GM21515 (cell line): ENCODE data around the gene PPM1K.

Experiments
- ATAC-seq: cut with Tn5 transposase; IDR thresholded peaks from one replicate; pipeline ENCODE4 v1.9.1; 2021; ENCODE audit not compliant: unreplicated experiment

The PPM1K gene

DNA sequence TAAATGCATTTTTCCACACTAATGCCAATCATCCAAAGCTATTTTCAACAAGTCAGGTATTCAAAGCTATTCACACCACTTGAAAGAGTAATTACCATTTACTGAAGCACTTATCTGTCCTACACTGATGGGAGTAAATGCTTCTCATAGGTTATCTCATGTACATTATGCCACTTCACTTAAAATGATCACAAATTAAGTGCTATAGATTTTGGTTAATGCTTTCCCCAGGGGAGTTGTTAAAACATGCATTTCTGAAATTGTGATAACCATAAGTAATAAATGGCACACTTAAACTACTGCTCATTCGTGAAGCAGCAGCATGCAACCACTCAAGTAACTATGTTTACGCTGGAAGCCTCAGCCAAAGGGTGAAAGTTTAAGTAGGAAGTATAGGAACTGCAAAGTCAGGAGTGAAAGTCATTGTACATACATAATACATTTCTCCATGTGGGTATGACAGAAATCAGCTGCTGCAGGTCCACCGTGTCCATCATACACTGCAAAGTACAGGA is 6.6 kb downstream of the PPM1K start:
- ATAC-seq = no peak

DNA sequence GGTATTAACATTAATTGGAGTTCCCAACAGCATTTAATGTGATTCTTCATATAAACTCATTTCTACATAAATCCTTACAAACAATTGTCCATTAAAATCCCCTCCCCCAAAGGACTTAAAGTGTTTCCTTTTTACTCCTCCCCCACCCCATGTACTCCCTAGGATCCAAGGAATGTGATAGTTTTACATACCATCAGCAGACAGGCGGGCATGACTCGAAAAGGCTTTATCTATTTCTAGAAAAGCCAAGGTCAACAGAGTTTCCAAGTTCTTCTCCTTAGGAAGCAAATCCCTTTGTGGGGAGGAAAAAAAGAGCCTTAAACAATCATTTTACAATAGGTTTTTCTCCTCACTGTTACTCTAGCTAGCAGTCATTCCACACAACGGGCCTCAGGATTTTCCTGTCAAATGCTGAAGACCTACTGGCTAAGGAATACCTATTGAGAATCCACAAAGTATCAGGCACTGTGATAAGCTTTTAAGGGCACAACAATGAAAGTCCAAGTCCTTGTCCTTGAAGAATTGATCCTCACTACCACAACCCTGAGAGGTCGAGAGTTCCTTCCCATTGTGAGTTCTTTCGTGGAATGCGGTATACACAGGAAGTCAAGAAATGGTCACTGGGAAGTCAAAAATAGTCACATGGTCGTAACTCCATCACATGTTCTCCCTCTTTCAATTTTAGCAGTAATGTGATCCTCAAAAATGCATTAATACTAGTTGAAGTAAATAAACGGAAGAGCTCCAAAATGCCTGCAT is 7.2 kb downstream of the PPM1K start:
- ATAC-seq = no peak

DNA sequence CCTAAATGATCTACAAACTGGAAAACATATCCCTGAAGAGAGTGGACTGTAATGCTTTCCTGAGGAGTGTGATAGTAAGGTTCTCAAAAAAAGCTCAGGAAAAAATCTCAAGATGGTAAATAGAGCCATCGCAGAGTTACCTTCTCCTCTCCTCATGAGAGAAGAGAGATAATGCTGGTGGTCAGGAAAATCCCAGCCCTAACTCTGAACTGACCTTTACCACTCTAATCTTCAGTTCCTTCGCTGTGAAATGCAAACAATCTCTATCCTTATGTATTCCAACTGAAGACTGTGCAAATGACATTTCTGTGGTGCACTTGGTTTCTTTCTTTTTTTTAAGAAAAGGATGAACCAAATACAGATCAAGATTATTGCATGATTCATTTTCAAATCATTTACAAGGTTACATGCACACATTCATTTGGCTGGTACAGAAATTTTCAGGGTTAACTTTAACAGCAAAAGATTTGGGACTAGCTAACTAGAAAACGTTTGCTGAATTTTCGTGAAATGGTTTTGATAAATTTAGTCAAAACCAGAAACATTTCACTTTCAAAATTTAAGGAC is 8.3 kb downstream of the PPM1K start:
- ATAC-seq = no peak

DNA sequence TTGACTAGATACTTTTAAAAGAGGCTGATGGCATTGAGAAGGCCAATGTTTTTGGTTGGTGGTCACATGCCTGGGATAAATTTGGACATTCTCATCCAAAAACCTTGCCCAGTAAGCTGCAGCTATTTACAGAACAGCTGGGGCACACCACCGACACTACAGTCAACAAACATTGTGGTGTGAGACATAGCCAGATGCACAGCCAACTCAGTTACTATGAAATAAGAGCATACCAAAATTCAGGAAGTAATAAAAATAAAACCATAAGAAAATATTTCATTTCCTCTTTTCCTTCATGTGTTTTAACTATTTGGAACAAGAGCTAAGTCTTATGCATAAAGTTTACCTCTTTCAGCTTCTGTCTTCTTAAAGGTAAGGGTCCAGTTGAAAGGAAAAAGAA is 8.8 kb downstream of the PPM1K start:
- ATAC-seq = peak; percentile 62

DNA sequence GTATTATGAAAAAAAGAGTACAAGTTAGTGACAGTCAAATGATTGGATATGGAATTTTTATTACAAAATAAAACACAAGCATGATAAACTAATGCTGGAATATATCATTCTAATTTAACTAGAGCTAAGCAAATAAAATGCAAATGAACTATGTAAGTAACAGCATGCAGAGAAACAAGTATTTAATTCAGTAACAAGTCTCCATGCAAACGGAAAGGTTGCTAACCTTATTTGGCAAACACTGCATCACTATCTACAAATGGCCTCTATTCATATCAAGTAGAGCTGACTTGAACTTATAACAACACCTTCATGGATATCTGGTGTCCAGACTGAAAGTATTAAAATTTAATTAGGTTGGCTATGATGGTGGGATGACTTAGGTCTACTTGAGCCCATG is 15.4 kb downstream of the PPM1K start:
- no peak for ATAC-seq

DNA sequence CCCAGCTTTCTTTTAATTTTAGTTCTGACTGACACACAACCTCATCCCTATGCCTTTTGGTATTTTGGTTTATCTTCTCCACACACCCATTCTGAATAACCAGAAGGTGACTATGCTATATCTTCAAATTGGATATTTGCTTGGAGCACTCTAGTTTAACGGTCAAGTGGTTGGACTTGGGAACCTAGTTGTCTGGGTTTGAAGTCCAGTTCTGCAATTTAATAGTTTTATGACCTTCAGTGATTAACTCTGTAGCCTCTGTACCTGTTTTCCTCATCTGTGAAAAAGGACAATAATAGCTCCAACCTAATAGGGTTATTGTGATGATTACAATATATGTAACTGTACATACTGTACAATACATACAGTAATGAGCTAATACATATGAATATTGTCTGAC is 20.0 kb downstream of the PPM1K start:
- ATAC-seq = no peak

DNA sequence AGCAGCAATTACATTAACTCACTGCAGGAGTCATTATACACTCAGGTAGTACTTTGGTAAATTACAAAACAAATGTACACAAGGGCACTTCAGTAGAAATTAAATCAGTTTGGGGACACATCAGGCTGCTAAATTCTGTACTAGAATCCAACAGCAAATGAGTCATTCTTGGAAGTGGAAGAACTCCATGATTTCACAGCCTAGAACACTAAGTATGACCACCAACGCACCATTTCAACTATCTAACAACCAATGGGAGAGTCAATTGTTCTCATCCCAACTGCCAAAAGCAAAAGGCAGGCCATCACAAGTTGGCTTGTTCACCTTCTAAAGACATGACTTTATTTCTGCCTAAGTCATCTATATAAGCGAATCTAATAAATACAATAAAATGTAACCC is 26.6 kb downstream of the PPM1K start:
- ATAC-seq = no peak

DNA sequence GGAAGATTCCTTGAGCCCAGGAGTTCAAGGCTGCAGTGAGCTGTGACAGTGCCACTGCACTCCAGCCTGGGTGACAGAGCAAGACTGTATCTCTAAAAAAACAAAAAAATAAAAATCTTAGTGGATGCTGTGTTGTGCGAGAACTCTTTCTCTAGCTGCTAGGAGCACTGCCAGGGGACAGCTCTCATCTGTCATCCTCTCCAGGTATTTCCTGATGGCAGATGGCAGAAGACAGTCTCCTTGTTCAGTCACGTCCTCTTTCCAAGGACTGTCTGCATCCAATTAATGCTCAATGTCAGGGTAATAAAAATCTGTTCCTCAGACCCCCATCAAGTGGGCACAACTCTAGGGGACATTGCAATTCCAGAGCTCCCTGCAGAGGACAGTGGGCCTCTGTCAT is 29.2 kb downstream of the PPM1K start:
- no peak for ATAC-seq

DNA sequence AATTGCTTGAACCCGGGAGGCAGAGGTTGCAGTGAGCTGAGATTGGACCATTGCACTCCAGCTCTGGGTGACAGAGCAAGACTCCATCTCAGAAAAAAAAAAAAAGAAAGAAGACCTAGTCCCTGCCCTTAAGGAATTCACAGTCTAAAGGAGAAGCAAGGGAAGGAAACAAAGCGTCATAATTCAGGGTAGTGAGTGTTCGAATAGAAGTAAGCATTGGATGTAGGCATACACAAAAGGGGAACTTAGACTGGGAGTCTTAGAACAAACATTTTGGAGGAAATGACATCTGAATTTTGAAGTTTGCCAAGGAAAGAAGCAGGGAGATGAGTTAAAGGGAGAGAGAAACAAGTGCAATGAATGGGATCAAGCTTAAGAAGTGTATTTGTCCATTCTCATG is 32.4 kb downstream of the PPM1K start:
- no peak for ATAC-seq

DNA sequence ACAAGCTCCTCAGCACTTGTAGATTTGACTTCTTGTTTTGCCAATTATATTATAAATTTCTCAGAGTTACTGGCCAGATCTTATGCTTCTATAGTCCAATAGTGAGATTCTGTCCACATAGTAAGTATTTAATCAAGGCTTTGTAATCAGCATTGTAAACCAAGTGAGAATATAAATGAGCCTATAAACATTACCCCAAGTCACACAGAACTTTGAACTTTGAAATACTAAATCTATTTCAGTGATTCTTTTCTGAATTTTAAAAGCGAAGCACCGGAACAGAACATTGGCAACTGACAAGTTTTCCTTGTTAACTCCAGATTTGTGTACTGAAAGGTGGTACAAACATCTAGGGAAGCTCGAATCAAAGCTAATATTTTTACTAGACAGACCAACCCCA is 37.2 kb downstream of the PPM1K start:
- ATAC-seq = no peak

DNA sequence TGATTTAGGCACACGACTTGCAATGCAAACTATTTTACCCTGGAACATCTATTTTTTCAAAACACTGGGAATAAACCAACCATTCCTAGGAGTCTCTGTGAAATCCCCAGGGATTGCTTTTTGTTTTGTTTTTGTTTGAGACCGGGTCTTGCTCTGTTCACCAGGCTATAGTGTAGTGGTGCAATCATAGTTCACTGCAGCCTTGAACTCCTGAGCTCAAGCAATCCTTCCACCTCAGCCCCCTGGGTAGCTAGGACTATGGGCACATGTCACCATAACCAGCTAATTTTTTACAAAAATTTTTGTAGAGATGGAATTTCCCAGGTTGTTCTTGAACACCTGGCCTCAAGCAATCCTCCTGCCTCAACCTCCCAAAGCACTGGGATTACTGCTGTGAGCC is 37.8 kb downstream of the PPM1K start:
- no peak for ATAC-seq

DNA sequence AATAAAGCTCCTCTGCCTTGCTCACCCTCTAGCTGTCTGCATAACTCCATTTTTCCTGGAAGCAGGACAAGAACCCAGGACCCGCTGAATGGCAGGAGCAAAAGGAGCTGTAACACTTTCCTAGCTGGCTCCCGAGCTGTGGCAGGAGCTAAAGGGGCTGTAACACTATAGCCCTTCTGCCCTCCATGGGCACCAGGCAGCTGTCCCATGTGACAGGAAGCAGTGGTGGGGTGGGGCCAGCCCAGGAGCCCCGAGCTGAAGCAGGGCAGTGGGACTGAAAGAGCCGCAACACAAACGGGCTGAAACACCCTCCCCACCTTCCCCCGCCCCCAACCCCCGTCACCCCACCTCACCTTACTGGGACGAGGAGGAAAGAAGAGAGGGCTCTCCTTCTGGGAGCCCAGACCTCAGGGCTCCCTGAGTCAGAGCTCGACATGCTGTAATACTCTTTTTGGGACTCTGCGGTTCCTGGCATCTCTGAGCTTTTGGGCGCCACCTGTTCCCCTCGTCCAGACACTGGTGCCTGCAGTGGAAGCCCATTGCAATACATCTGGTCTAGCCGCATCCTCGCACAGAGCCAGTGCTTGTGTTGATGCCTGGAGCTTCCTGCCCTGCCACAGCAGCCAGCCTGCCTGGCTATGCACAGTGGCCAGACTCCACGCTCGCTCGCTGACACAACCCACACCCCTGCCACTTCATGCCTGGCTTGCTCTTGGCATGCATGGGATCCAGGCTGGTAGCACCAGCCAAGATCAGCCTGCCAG is 39.4 kb downstream of the PPM1K start:
- no peak for ATAC-seq

DNA sequence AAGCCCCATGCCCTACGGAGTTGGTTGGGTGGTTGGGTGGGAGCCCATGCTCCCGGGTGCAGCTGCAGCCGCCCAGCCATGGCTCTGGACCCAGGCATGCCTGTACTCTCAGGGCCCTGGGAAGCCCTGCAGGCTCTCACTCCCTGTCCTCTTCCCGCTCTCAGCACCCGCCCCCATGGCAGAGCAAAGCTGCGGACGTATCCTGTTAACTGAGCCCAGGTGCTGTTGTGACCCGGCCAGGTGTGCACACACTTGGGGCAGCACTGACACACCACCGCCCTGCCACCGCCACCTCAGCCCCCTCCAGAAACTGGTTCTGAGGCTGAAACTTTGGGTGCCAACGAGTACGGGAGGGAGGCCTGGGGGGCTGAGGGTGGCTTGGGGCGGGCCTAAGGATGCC is 40.3 kb downstream of the PPM1K start:
- no peak for ATAC-seq

DNA sequence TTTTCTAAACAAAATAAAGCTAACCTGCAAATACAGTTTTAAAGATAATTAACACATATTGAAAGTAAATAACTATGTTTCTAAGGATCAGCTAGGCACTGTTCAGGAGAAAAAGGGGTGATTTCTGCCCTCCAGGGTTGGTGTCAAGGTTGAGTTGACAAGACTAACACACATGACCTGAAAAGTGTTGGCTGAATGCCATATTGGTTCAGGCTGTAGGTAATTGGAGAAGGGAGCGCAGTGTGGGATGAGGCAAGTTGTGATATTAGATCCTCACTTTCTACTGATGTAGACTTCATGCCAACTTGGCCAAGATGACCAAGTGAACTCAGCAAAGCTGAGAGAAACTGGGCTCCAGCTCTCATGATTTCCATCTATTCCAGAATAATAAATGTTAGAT is 42.2 kb downstream of the PPM1K start:
- no peak for ATAC-seq

DNA sequence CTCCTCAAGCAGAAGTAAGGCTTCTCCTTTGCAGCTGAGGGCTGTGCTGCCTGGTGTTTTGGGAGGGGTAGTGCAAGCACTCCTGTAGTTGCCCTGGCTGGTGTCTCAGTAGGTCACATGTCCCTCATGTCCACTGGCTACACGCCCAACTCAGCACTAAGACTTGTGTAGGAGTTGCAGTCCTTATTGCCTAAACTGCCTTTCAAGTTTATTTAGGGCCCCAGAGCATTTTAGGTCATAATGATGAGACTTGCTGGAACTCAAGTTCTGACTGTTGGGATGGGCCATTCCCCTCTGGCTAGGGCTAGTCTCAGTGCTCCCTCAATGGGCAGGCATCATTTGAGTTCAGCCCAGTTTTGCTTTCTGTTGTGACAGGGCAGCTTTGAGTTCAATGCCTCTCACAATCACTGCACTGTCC is 44.1 kb downstream of the PPM1K start:
- ATAC-seq = no peak

DNA sequence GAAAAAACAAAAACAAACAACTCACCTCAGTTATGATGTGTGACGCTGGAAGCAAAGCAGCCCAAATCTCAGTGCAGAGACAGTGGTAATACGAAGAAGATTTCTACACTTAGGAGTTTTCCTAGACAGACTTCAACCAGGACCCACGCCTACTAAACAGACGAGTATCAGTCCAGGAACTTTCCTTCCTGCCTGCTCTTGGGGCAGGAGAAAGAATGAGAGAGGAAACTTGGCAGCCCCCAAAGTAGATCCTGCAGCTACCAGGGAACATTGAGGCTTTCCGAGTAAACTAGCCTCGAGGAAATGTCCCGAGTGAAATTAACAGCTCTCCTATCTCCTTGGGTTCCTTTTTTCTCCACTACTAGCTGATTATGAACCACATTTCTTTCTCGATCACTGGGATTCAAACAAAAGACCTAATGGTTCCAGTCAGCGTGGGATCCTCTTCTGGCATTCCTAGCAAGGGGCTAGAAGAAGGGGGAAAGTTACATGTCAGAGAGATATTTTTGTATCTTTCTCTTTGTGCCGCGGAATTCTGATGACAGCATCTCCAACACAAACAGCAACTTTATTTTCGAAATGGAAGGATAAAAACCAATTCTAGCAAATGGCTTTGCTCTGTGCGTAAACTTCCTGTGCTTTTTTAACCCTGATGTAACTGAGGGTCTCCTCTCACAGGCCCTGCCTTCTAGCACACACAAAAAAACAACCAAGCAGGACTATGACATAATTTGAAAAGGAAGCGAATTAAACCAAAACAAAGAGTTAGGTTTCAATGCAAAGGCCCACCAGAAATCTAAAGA is 53.2 kb downstream of the PPM1K start:
- ATAC-seq = no peak

DNA sequence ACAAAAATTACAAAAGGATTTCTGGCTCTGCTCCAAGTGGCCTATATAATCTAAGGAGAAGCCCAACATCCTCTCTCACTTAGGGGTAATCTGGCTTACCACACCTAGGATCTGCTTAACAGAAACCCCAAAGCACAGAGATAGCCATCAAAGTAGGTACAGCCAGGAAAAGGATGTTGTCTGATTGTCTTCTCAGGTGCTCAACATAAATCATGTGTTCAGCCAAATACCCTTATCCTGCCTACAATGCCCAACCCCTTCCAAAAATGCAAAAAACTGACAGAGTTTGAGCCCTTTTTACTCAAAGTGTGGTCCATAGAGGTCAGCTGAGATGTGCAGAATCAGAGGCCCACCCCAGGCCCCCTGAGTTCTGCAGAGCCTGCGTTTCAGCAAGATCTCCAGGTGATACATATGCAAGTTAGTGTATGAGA is 53.9 kb downstream of the PPM1K start:
- ATAC-seq = no peak

DNA sequence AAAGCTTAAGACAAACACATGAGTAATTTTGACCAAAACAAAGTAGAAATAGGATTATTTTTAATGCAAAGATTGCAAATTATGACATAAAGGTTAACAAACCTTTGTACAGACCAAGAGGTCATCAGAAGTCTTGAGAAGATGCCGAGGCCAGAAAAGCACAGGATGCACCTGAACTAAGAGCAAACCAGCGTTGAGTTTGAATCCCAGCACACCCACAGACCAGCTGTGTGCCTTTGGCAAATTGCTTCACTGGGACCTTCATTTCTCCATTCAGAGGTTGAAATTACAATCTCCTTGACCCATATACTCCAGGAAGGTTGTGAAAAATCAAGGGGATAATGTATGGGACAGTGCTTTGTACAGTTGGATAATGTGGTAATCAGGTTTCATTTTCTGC is 56.6 kb downstream of the PPM1K start:
- ATAC-seq = no peak

DNA sequence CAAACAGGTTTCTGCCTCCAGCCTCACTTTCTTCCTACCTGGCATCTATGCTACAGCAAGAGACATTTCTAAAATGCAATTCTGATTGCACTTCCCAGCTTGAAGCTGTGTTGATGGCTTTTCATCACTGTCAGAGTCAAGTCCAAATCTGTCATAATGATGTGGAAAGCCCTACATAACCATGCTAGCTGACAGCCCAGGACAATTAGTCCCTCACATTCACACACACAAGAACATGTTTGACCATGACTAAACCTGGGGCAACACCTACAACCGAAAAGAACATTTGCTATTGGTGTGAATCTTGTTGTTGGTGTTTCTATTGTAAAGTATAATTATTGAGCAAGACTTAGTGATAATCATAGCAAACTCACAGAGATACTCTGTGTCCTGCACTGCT is 58.2 kb downstream of the PPM1K start:
- ATAC-seq = no peak

DNA sequence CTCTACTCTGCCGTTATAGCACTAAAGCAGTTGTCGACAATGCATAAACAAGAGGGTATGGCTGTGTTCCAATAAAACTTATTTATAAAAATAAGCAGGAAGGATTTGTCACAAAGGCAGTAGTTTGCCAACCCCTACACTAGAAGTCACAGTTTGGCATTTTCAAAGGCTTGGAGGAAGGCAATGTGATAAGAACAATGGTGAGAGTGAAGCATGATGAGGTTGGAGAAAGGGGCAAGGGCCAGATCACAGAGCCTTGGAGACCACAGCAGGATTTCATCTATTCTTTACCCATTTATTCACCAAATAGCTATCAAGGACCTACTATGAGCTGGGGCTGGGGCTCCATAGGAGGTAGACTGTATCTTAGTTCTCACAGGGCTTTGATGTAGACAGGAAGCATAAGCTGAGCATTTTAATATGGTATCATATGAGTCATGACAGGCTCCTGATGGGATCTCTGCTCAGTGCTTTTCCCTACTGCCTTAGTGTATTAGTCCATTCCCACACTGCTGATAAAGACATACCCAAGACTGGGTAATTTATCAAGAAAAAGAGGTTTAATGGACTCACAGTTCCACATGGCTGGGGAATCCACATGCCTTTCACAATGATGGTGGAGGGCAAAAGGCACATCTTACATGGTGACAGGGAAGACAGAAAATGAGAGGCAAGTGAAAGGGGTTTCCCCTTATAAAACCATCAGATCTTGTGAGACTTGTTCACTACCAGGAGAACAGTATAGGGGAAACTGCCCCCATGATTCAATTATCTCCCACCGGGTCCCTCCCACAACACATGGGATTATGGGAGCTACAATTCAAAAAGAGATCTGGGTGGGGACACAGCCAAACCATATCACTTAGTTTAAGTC is 58.9 kb downstream of the PPM1K start:
- no peak for ATAC-seq
